ENCODE results near the gene TMEM232. TPM values are rescaled to one million over a fixed set of nuclear protein-coding genes. Genes with fewer than 3 reads are reported as not detected.

TMEM232 gene
- total and polyA plus RNA-seq, 9 of the 15 experiments (the other 6 are each of a cell fraction or from before 2014, with no cell fraction given) = 0.09 to 2.2 (median 0.41) TPM

- TF ChIP-seq POLR3A (IDR thresholded peaks at IDR 0.05; ENCODE audit: borderline replicate concordance, extremely low read depth, insufficient read depth, insufficient read length) = no peak
- TF ChIP-seq CBFA2T2 (conservative IDR thresholded peaks at IDR 0.05) = peak; percentile 72
- TF ChIP-seq CXXC5 (CRISPR knock-in tag; IDR thresholded peaks at IDR 0.05) = peak; percentile 59
- TF ChIP-seq E2F8 (IDR thresholded peaks at IDR 0.05; ENCODE audit: low read depth, partially characterized antibody) = peak; percentile 96
- TF ChIP-seq PYGO2 (tag; IDR thresholded peaks at IDR 0.05) = no peak
- TF ChIP-seq KLF1 (tag; IDR thresholded peaks at IDR 0.05) = no peak
- TF ChIP-seq TEAD2 (tag; IDR thresholded peaks at IDR 0.05) = no peak
- no peak for TF ChIP-seq CEBPB (tag; IDR thresholded peaks at IDR 0.05)
- no peak for TF ChIP-seq CBX2 (IDR thresholded peaks at IDR 0.05; ENCODE audit: insufficient read depth, low read length, poor library complexity, severe bottlenecking)
- TF ChIP-seq REST (IDR thresholded peaks at IDR 0.05; ENCODE audit: borderline replicate concordance) = peak; percentile 68
- TF ChIP-seq REST (CRISPR knock-in tag; IDR thresholded peaks at IDR 0.05; ENCODE audit: low read depth) = peak; percentile 44; the same call in 1 of the 2 replicates
- TF ChIP-seq FOXO4 (CRISPR knock-in tag; IDR thresholded peaks at IDR 0.05) = no peak
- TF ChIP-seq WHSC1 (IDR thresholded peaks at IDR 0.05; ENCODE audit: low read length) = no peak
- no peak for TF ChIP-seq ZNF175 (CRISPR knock-in tag; IDR thresholded peaks at IDR 0.05; ENCODE audit: low read depth)
- no peak for TF ChIP-seq ZNF79 (CRISPR knock-in tag; IDR thresholded peaks at IDR 0.05; ENCODE audit: low read depth)
- TF ChIP-seq BMI1 (IDR thresholded peaks at IDR 0.05; ENCODE audit: low read length) = peak; percentile 80
Measured at GRCh38 chr5:110738812-110739651, 12.6 kb upstream of the TMEM232 start, which contains the start of gene SLC25A46 (continued).
